Osteocyte (in vitro differentiated cells): ENCODE measurements around the gene RSBN1. TPM values are rescaled to one million over a fixed set of nuclear protein-coding genes. Genes with fewer than 3 reads are reported as not detected.

ENCODE experiments used
- DNase-seq: peaks from one replicate; pipeline ENCODE4 v3.0.0; 2021; ENCODE audit warnings: mixed read lengths; ENCODE audit not compliant: unreplicated experiment; ENCODE audit errors: extremely low spot score
- H3K27ac Mint-ChIP-seq: one replicate; pipeline ENCODE4 v1.8.0; 2021; ENCODE audit warnings: mild to moderate bottlenecking, mixed read lengths; ENCODE audit not compliant: unreplicated experiment
- H3K27me3 Mint-ChIP-seq: one replicate; pipeline ENCODE4 v1.8.0; 2021; ENCODE audit warnings: mixed read lengths; ENCODE audit not compliant: unreplicated experiment
- H3K36me3 Mint-ChIP-seq: one replicate; pipeline ENCODE4 v1.8.0; 2021; ENCODE audit warnings: mixed read lengths; ENCODE audit not compliant: unreplicated experiment
- H3K4me1 Mint-ChIP-seq: one replicate; pipeline ENCODE4 v1.8.0; 2021; ENCODE audit warnings: mixed read lengths; ENCODE audit not compliant: unreplicated experiment
- H3K4me3 Mint-ChIP-seq: one replicate; pipeline ENCODE4 v1.8.0; 2021; ENCODE audit warnings: mild to moderate bottlenecking, moderate library complexity, mixed read lengths; ENCODE audit not compliant: unreplicated experiment
- H3K9me3 Mint-ChIP-seq: one replicate; pipeline ENCODE4 v1.8.0; 2021; ENCODE audit warnings: mixed read lengths; ENCODE audit not compliant: unreplicated experiment
- total RNA-seq: library from RNA; stranded (reverse); gene quantifications from 2 replicates; pipeline ENCODE4 v1.2.1, GENCODE V29; 2021
- TF ChIP-seq, protein P1 (sequence below): fragments of 200-600 bp; sonication (generic); IDR thresholded peaks from 2 replicates; pipeline ENCODE4 v1.5.0; 2021; ENCODE audit warnings: antibody characterized with exemption, mild to moderate bottlenecking, moderate library complexity

RSBN1 gene
- total RNA-seq, 1 donor from 2014 or later: 17.0 TPM

DNA sequence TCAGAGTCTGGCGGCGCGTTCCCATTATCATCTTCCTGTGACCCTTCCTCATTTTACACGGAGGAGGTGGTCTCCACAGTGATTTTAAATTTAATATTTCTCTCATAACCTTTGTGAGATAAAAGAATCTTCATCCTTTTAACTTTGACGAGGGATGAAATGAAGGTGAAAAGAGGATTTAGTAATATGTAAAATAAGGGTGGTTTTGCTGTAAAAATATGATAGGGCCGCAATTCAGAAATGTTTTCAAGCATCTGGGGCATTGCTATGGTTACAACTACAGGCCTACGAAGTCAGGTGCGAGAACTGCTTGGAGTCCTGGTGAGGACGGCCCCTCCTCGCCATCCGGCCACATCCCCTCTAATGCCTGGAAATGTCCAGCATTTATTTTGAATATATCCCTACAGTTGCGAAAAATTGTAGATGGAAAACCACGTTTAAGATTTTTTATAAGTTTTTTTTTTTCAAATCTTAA lies 422 bp upstream of the RSBN1 start:
- Mint-ChIP-seq H3K9me3 (peaks cover 5% of the 10 kb centered on the region), H3K27me3 (no peaks in the 10 kb centered on the region), H3K27ac (peak overlapping the region; percentile 93), H3K4me1 (peaks cover 31% of the 10 kb centered on the region), H3K4me3 (peak overlapping the region; percentile 93), H3K36me3 (no peaks in the 10 kb centered on the region)
- TF ChIP-seq, protein P1, sequence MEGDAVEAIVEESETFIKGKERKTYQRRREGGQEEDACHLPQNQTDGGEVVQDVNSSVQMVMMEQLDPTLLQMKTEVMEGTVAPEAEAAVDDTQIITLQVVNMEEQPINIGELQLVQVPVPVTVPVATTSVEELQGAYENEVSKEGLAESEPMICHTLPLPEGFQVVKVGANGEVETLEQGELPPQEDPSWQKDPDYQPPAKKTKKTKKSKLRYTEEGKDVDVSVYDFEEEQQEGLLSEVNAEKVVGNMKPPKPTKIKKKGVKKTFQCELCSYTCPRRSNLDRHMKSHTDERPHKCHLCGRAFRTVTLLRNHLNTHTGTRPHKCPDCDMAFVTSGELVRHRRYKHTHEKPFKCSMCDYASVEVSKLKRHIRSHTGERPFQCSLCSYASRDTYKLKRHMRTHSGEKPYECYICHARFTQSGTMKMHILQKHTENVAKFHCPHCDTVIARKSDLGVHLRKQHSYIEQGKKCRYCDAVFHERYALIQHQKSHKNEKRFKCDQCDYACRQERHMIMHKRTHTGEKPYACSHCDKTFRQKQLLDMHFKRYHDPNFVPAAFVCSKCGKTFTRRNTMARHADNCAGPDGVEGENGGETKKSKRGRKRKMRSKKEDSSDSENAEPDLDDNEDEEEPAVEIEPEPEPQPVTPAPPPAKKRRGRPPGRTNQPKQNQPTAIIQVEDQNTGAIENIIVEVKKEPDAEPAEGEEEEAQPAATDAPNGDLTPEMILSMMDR: no peak
- no peak for DNase-seq

- H3K4me1 Mint-ChIP-seq: peaks cover 31% of the 10 kb centered on the region
- H3K4me3 Mint-ChIP-seq: peak overlapping the region; percentile 93
- no peaks in the 10 kb centered on the region for H3K27me3 Mint-ChIP-seq
- peak overlapping the region; percentile 93 for H3K27ac Mint-ChIP-seq
- H3K9me3 Mint-ChIP-seq: peaks cover 5% of the 10 kb centered on the region
- no peak for DNase-seq
- peaks cover 2% of the 10 kb centered on the region for H3K36me3 Mint-ChIP-seq
- TF ChIP-seq, protein P1: no peak
These were observed 954 bp downstream of the RSBN1 start for GRCh38 chr1:113811156-113811887.

- Mint-ChIP-seq H3K27ac (peak overlapping the region; percentile 74), H3K4me3 (peak overlapping the region; percentile 93), H3K36me3 (peaks cover 5% of the 10 kb centered on the region), H3K4me1 (peaks cover 35% of the 10 kb centered on the region), H3K9me3 (peaks cover 5% of the 10 kb centered on the region), H3K27me3 (no peaks in the 10 kb centered on the region)
- TF ChIP-seq, protein P1: no peak
- DNase-seq: no peak
These were observed 2.3 kb downstream of the RSBN1 start for GRCh38 chr1:113809670-113810602.

DNA sequence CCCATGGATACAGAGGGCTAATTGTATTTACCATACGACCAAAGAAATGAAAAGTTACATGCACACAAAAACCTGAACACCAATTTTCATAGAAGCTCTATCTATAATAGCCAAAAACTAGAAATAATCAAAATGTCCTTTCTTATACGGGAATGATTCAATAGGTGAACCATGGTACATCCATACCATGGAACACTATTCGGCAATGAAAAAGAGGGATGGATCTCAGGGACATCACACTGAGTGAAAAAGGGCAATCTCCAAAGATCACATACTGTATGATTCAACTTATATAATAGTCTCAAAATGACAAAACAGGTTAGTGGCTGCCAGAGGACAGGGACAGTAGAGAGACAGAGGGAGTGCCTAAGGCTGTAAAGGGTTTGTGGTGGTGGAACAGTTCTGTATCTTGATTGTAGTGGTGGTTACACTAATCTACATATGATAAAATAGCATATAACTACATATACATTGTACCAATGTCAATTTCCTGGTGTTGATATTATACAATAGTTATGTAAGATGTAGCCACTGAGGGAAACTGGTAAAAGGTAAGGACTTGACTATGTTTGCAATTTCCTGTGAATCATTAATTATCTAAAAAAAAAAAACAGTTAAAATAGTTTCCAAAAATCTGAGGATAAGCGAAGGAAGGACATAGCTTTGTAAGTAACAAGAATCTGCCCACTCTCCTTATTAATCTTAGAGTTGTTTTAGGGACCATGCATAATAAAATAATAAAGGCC lies 3.7 kb downstream of the RSBN1 start:
- DNase-seq: no peak
- H3K27ac Mint-ChIP-seq: no peak overlapping the region

More for the DNA sequence above, 3.7 kb downstream of the RSBN1 start:
- H3K36me3 Mint-ChIP-seq: peaks cover 5% of the 10 kb centered on the region
- H3K9me3 Mint-ChIP-seq: peaks cover 5% of the 10 kb centered on the region
- H3K27me3 Mint-ChIP-seq: no peaks in the 10 kb centered on the region
- TF ChIP-seq, protein P1: no peak
- no peak overlapping the region for H3K4me3 Mint-ChIP-seq
- H3K4me1 Mint-ChIP-seq: peaks cover 42% of the 10 kb centered on the region
